ENCODE results near the gene RCOR1.

- TF ChIP-seq CTCF (conservative IDR thresholded peaks at IDR 0.05 in 1 of 2, IDR thresholded peaks at IDR 0.05 in 1 of 2; ENCODE audit: extremely low read depth in 1 of 2, insufficient read depth in 1 of 2, low read depth in 1 of 2, low read length in 2 of 2) (no peak), EZH2 (IDR thresholded peaks at IDR 0.05; ENCODE audit: borderline replicate concordance, low read length) (no peak)
Measured at GRCh38 chr14:102568115-102568614, 24.3 kb upstream of the RCOR1 start.
